Sciatic nerve (tissue), 2 donors: ENCODE measurements around the gene MAPK8IP1. TPM values are rescaled to one million over a fixed set of nuclear protein-coding genes. Genes with fewer than 3 reads are reported as not detected.
"Not testable (repeated sequence)": the region's sequence is repeated elsewhere in the genome, so short reads cannot be mapped to it uniquely, and the experiment has no call there.

ENCODE experiments used
- ATAC-seq: fragments of 200-7000 bp; cut with Tn5 transposase; one replicate; pipeline ENCODE4 v1.9.1; 2020; ENCODE audit warnings: mild to moderate bottlenecking, moderate library complexity
- DNase-seq: peaks from one replicate; pipeline ENCODE4 v3.0.0-alpha.2; 2020; ENCODE audit warnings: low spot score
- intact Hi-C: fragments of 100-400 bp; cut with DNase I; formaldehyde crosslinking; loops from one replicate; pipeline ENCODE4 v1.14.2; 2022
- total RNA-seq: library from RNA; stranded (reverse); fragmentation: NEBNext Ultra II Directional; extraction: Animal tissue kit (Norgen Biotek cat#: 25700); gene quantifications from one replicate; pipeline ENCODE4 v1.2.1, GENCODE V29; 2021
- donor health status: DM: no; HTN: no; CAD: no.
- donor health status: DM: no; HTN: no; CAD: no.

The MAPK8IP1 gene
- total RNA-seq, 1 donor from 2014 or later: 285 TPM

- no peak for DNase-seq
- peak; percentile 8 for ATAC-seq
- intact Hi-C loops: no loop called here
Observed at GRCh38 chr11:45901626-45902025, 16.2 kb downstream of the MAPK8IP1 start.

GRCh38 chr11:45902452-45903380, 17.3 kb downstream of the MAPK8IP1 start:
- DNase-seq (no peak), ATAC-seq (no peak)
- intact Hi-C loops: no loop called here

GRCh38 chr11:45904309-45904915, 19.0 kb downstream of the MAPK8IP1 start:
- intact Hi-C loops: no loop called here
- DNase-seq (no peak), ATAC-seq (no peak)

DNA sequence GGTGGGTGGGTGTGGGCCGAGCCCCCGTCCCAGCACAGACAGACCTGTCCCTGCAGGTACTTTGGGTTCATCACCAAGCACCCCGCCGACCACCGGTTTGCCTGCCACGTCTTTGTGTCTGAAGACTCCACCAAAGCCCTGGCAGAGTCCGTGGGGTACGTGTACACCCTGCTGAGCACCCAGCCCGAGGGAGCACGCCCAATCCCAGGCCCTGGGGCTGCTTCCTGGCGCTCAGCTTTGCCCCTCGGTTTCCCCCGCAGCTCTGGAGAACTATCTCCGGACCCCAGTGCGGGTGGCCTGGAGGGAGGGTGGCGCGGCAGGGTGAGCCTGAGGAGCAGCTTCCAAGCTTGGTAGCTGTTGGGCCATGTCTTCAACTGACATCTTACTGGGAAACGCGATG, 19.6 kb downstream of the MAPK8IP1 start:
- intact Hi-C loops: no loop called here
- ATAC-seq (no peak), DNase-seq (no peak)

DNA sequence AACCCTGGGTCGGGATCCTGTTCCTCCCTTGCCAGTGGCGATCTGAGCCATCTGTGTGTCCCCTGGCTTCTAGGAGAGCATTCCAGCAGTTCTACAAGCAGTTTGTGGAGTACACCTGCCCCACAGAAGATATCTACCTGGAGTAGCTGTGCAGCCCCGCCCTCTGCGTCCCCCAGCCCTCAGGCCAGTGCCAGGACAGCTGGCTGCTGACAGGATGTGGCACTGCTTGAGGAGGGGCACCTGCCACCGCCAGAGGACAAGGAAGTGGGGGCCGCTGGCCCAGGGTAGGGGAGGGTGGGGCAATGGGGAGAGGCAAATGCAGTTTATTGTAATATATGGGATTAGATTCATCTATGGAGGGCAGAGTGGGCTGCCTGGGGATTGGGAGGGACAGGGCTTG, 20.1 kb downstream of the MAPK8IP1 start:
- ATAC-seq, DNase-seq, intact Hi-C loops: not testable (repeated sequence)

DNA sequence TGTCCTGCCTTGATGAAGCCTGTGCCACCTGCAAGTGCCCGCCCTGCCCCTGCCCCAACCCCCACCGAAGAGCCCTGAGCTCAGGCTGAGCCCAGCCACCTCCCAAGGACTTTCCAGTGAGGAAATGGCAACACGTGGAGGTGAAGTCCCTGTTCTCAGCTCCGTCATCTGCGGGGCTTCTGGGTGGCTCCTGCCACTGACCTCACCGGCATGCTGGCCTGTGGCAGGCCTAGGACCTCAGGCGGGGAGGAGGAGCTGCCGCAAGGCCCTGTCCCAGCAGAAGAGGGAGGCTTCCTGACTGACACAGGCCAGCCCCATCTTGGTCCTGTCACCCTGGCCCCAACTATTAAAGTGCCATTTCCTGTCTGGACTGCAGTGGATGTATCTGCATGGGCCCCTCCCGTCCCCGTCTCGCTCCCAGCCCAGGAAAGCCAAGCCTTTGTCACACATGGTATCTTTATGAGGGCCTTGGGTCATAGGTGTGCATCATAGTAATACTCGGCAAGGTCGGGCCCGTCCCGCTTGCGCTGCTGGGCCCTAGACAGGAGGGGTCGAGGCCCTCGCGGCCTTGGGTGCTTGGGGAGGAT, 20.7 kb downstream of the MAPK8IP1 start:
- ATAC-seq (no peak), DNase-seq (no peak)
- intact Hi-C loops: no loop called here

DNA sequence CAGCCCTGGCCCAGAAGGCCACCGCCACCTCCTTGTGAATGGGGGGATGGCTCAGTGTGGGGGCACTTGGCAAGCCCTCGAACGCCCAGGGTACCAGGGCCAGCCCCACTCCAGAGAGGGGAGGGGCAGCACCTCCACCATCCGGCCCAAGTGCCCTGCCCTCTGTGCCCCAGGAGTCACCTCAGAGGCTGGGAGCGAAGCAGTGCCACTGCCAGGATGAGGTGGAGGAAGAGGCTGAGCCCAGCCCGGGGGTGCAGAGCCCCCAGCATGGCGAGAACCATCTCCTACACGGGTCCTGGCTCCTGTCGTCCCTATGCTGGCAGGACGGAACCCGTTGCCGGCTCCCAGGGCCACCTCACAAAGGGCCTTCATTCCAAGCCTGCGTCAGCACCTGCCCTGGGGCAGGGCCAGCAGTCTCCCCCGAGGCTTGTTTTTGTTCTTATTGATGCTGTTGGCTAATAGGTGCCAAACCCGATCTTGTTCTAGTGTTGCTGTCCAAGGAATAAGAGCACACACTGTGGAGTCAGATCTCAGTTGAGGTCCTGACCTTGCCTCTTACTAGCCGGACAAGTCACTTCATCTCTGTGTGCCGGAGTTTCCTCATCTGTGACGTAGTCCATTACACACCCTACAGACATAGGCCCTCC, 21.6 kb downstream of the MAPK8IP1 start, which contains the start of gene FREY1:
FREY1 (minus strand) TSS at position 307 of the 647 bp plus-strand sequence; CDS start at position 281, 26 bp downstream.
- peak; percentile 1 for ATAC-seq
- DNase-seq: no peak
- intact Hi-C loops: no loop called here

DNA sequence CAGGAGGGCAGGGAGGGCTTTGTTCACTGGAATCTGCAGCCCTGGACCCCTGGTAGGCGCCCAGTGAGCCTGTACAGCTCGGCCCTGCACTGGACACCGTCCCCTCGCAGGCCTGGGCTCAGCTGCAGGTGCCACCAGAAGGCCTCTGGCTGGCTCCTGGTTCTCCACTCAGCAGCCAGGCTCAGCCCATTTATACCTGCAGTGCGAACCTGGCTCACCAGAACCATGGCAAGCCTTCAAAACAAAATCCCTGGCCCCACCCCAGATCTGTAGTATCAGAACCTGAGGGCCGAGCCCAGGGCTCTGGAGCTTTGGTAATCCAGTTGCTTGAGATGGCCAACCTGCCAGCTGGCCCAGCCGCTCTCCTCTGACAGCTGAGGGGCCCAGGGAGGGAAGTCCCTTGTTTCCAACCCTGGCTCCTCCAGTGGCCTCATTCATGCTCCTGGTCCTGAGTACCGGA, 22.5 kb downstream of the MAPK8IP1 start:
- intact Hi-C loops: no loop called here
- no peak for ATAC-seq
- no peak for DNase-seq

- ATAC-seq (no peak), DNase-seq (no peak)
- intact Hi-C loops: no loop called here
Observed at GRCh38 chr11:45909594-45910475, 24.4 kb downstream of the MAPK8IP1 start.

DNA sequence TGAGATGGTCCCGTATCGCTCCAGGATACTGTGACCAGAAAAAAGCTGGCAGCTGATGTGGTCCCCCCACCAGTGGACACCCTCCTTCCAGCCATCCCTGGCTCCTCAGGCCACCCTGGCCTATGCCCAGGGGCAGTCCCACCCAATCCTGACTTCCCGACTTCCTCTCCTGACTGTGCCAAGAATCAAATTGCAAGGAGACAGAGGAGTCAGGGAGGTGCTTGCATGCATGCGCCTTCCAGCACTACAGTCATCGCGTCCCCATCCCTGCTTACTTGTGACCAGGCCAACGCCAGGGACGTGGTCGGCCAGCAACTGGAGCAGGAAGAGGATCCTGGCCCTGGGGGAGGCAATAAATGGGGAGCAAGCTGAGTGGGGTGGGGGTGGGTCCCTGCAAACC, 25.2 kb downstream of the MAPK8IP1 start:
- ATAC-seq (no peak), DNase-seq (no peak)
- intact Hi-C loops: no loop called here

- DNase-seq (no peak), ATAC-seq (no peak)
- intact Hi-C loops: no loop called here
Observed at GRCh38 chr11:45913514-45913913, 28.1 kb downstream of the MAPK8IP1 start.

- DNase-seq (no peak), ATAC-seq (no peak)
- intact Hi-C loops: no loop called here
Observed at GRCh38 chr11:45913942-45914635, 28.6 kb downstream of the MAPK8IP1 start.

DNA sequence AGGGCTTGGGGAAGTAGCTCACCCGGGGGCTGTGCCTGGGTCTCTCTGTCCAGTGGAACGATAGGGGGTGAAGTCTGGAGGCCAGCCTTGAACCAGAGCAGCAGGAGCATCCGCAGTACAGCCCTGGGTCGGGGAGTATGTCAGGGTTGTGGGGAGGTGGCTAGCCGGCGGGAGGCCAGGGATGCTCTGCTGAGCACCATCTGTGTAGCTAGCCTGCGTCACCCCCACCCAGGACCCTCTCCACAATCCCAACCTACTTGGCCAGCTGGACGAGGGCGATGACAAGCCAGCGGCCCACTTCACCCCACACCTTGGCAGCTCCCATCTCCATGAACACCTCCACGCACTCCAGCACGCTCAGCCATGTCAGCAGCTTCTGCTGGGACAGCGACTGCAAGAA, 30.0 kb downstream of the MAPK8IP1 start:
- intact Hi-C loops: no loop called here
- DNase-seq: no peak
- ATAC-seq: no peak

GRCh38 chr11:45917286-45917622, 31.8 kb downstream of the MAPK8IP1 start:
- DNase-seq (no peak), ATAC-seq (no peak)
- intact Hi-C loops: no loop called here

- DNase-seq: peak; percentile 97
- intact Hi-C loops: no loop called here
- ATAC-seq: peak; percentile 97
Observed at GRCh38 chr11:45917623-45918330, 32.3 kb downstream of the MAPK8IP1 start, which contains the start of gene PEX16. Gene PEX16, minus strand, starts transcription at chr11:45917877. Its CDS starts 66 bp downstream, at chr11:45917811.

DNA sequence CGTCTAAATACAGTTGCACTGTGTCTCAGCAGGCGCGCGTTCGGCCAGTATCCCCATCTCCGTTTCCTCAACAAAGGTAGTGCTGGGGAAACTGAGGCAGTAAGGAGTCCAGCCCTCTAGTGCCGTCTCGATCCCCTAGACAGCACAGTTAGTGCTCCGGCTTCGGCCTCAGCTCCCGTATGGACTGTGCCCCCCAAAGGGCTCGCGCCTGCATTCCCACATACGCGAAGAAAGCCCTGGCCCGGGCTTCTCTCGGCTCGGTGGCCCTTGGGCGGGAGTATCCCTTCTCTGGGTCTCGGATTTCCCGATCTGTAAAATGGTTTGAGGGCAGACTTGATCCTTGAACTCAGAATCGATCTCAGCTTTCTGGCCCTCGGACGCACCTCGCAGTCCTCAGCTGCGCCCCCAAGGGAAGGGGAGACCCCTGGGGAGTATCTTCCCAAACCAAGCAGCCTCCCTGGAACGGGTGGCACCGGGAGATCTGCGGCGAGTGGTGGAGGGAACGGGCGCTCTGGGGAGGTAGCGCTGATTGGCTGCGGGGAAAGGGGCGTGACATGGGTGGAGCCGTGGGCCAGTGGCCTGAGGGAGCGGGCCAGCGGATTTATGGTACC, 33.0 kb downstream of the MAPK8IP1 start:
- intact Hi-C loops: no loop called here
- ATAC-seq (peak; percentile 85), DNase-seq (peak; percentile 89)
